22Rv1 (cell line): ENCODE results near the gene GREB1L.

Source experiments
- ZFX ChIP-seq: fragments of 450-650 bp; IDR thresholded peaks from 2 replicates; pipeline ENCODE4 v1.6.1; 2017; ENCODE audit warnings: antibody characterized with exemption, borderline replicate concordance
- TF ChIP-seq, protein P1 (sequence below): fragments of 450-650 bp; IDR thresholded peaks from 2 replicates; pipeline ENCODE4 v1.5.1; 2017; ENCODE audit warnings: mild to moderate bottlenecking

DNA sequence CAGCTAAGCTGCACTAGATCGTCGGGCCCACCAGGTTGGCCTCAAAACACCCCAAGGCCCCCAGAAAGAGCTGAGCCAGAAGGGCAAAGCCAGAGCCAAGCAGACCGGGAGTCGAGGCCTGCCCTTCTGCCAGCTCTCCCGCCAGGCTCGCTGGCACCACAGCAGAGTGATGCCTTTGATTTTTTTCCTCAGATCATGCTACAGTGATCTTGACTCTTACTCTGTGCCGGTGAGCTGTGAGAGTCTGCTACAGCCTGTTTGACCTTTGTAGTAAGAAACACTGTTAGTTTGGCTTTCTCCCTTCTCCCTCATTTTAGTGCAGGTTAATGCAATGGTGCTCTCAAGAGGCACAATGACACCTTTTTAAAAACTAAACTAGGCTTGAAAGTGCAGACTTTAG lies 260.6 kb downstream of the GREB1L start:
- TF ChIP-seq, protein P1, sequence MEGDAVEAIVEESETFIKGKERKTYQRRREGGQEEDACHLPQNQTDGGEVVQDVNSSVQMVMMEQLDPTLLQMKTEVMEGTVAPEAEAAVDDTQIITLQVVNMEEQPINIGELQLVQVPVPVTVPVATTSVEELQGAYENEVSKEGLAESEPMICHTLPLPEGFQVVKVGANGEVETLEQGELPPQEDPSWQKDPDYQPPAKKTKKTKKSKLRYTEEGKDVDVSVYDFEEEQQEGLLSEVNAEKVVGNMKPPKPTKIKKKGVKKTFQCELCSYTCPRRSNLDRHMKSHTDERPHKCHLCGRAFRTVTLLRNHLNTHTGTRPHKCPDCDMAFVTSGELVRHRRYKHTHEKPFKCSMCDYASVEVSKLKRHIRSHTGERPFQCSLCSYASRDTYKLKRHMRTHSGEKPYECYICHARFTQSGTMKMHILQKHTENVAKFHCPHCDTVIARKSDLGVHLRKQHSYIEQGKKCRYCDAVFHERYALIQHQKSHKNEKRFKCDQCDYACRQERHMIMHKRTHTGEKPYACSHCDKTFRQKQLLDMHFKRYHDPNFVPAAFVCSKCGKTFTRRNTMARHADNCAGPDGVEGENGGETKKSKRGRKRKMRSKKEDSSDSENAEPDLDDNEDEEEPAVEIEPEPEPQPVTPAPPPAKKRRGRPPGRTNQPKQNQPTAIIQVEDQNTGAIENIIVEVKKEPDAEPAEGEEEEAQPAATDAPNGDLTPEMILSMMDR: no peak
- TF ChIP-seq ZFX: no peak
